ENCODE data around the gene ARHGAP32. TPM values are rescaled to one million over a fixed set of nuclear protein-coding genes. Genes with fewer than 3 reads are reported as not detected.

ARHGAP32 gene
- total RNA-seq, 1 donor from 2014 or later: 38.4 TPM

DNA sequence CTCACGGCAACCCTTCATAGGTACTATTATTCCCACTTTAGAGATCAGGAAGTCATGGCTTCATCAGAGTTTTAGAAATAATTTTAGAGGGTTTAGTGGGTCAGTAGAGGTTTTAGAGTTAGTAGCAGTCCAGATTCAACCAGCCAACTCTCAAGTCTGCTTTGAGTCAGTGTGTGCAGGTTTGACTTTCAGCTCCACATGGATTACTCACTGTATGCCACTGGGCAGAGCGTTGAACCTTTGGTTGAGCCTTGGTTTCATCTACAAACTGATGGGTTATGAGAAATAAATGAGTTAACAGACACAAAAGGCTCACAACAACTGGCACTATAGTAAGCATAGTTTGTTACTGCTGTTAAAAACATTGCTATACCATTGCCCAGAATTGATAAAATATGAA lies 230.5 kb downstream of the ARHGAP32 start:
- Mint-ChIP-seq H3K27me3 (ENCODE audit: low read depth) (no peaks in the 10 kb centered on the region), H3K27ac (ENCODE audit: unreplicated experiment) (no peak overlapping the region), H3K36me3 (ENCODE audit: low read depth) (no peaks in the 10 kb centered on the region), H3K9me3 (no peaks in the 10 kb centered on the region), H3K4me1 (peaks cover 16% of the 10 kb centered on the region), H3K4me3 (no peak overlapping the region)
- DNase-seq (ENCODE audit: low read depth, low spot score): no peak
- TF ChIP-seq, protein P1, sequence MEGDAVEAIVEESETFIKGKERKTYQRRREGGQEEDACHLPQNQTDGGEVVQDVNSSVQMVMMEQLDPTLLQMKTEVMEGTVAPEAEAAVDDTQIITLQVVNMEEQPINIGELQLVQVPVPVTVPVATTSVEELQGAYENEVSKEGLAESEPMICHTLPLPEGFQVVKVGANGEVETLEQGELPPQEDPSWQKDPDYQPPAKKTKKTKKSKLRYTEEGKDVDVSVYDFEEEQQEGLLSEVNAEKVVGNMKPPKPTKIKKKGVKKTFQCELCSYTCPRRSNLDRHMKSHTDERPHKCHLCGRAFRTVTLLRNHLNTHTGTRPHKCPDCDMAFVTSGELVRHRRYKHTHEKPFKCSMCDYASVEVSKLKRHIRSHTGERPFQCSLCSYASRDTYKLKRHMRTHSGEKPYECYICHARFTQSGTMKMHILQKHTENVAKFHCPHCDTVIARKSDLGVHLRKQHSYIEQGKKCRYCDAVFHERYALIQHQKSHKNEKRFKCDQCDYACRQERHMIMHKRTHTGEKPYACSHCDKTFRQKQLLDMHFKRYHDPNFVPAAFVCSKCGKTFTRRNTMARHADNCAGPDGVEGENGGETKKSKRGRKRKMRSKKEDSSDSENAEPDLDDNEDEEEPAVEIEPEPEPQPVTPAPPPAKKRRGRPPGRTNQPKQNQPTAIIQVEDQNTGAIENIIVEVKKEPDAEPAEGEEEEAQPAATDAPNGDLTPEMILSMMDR (conservative IDR thresholded peaks at IDR 0.05): no peak

DNA sequence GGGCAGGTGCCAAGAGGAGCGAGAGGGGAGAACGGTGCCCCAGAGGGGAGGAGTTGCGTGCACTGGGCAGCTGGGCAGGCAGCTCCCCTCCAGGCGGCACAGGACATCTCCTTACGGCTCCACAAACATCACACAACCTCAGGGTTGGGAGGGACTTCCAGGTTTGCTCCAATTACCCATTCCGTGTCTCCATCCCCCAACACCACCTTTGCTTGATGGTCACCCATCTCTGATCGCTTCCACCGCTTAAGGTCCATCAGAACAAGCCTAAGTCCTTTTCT lies 235.0 kb downstream of the ARHGAP32 start:
- Mint-ChIP-seq H3K4me1 (peaks cover 4% of the 10 kb centered on the region), H3K36me3 (ENCODE audit: low read depth) (no peaks in the 10 kb centered on the region), H3K4me3 (no peak overlapping the region), H3K9me3 (no peaks in the 10 kb centered on the region), H3K27me3 (ENCODE audit: low read depth) (no peaks in the 10 kb centered on the region), H3K27ac (ENCODE audit: unreplicated experiment) (no peak overlapping the region)
- no peak for DNase-seq (ENCODE audit: low read depth, low spot score)
- TF ChIP-seq, protein P1 (conservative IDR thresholded peaks at IDR 0.05): no peak

DNA sequence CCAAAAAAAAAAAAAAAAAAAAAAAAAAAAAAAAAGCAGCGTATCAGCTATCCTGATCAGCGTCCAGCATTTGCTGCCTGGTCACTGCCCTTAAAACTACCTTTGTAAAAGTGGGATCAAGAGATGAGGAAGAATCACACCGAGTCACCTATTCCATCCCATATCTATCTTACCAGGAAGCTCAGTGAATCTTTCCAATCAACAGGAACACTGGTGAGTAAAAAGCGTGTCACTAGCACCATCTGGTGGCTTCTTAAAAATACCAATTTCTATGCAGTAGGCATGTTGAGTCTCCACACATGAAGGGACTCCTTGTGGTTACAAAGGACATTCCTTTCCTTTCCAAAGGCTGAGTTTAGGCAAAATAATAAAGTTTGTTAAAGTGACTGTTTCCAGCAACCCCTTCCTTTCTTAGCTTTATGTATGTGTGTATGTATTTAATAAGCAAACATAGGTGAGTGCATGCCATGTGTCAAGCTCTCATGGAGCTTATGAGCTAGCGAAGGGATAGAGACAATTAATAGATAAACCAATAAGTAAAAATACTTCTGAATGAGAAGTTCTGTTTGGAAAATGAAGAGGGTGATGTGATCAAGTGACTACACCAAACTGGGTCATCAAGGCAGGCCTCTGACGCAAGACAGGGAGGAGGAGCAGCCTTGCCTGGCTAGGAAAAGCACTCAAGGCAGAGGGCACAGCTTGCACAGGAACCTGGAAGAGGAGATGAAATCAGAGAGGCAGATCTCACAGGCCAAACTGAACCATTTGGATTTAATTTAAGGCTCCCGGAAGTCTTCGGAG lies 235.5 kb downstream of the ARHGAP32 start:
- peaks cover 4% of the 10 kb centered on the region for H3K4me1 Mint-ChIP-seq

DNA sequence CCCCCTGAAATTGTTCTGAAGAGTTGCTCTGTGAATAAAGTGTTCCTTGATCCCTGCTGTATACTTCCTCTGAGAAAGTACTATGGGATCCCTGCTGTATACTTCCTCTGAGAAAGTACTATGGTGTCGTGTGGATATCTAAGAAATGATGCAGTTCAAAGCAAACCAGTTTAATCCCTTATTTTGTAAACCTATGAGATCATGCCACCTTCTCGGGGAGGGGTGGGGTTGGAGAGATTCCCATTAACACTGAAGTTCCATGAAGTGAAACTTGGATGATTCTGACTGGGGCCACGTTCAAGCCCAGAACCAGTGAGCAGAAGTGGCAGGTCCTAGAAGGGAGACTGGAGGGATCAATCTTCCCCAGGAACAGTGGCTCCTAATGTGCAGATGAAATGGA lies 236.5 kb downstream of the ARHGAP32 start:
- Mint-ChIP-seq H3K9me3 (no peaks in the 10 kb centered on the region), H3K27ac (ENCODE audit: unreplicated experiment) (no peak overlapping the region), H3K4me3 (no peak overlapping the region), H3K4me1 (peaks cover 4% of the 10 kb centered on the region), H3K27me3 (ENCODE audit: low read depth) (no peaks in the 10 kb centered on the region), H3K36me3 (ENCODE audit: low read depth) (no peaks in the 10 kb centered on the region)
- TF ChIP-seq, protein P1 (conservative IDR thresholded peaks at IDR 0.05): no peak
- no peak for DNase-seq (ENCODE audit: low read depth, low spot score)

More for the DNA sequence above, 235.5 kb downstream of the ARHGAP32 start:
- Mint-ChIP-seq H3K9me3 (no peaks in the 10 kb centered on the region), H3K27me3 (ENCODE audit: low read depth) (no peaks in the 10 kb centered on the region), H3K36me3 (ENCODE audit: low read depth) (no peaks in the 10 kb centered on the region), H3K27ac (ENCODE audit: unreplicated experiment) (no peak overlapping the region), H3K4me3 (no peak overlapping the region)
- peak; percentile 37 for DNase-seq (ENCODE audit: low read depth, low spot score)
- TF ChIP-seq, protein P1 (conservative IDR thresholded peaks at IDR 0.05): peak; percentile 88

DNA sequence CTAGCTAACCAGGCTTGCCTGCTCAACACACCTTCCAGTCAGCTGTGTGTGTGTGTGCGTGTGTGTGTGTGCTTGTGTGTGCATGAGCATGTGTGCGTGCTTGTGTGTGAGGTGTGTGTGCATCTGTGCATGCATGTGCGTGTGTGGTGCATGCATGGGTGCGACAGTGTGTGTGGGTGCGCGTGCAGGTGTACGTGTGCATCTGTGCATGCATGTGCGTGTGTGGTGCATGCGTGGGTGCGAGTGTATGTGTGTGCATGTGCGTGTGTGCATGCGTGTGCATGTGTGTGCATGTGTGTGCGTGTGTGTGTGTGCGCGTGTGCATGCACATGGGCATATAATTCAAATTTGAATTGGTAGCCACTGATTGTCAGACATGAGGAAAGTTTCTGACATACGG lies 239.0 kb downstream of the ARHGAP32 start:
- Mint-ChIP-seq H3K4me3 (no peak overlapping the region), H3K36me3 (ENCODE audit: low read depth) (no peaks in the 10 kb centered on the region), H3K4me1 (peaks cover 4% of the 10 kb centered on the region), H3K27ac (ENCODE audit: unreplicated experiment) (no peak overlapping the region), H3K27me3 (ENCODE audit: low read depth) (no peaks in the 10 kb centered on the region), H3K9me3 (no peaks in the 10 kb centered on the region)
- TF ChIP-seq, protein P1 (conservative IDR thresholded peaks at IDR 0.05): no peak
- no peak for DNase-seq (ENCODE audit: low read depth, low spot score)

Measured in neural crest cell (in vitro differentiated cells).